Loucy (cell line): ENCODE results near the gene KCNK1.
"Not testable (repeated sequence)": the region's sequence is repeated elsewhere in the genome, so short reads cannot be mapped to it uniquely, and the experiment has no call there.

ENCODE experiments used
- EZH2phosphoT487 ChIP-seq: fragments of 200-600 bp; IDR thresholded peaks from 2 replicates; pipeline ENCODE4 v1.6.1; 2018; ENCODE audit warnings: antibody characterized with exemption, mild to moderate bottlenecking, moderate library complexity, borderline replicate concordance
- TF ChIP-seq, protein P1 (sequence below): fragments of 200-600 bp; sonication (generic); conservative IDR thresholded peaks from 2 replicates; pipeline ENCODE4 v1.5.1; 2014; ENCODE audit warnings: mild to moderate bottlenecking, antibody characterized with exemption, low read length

DNA sequence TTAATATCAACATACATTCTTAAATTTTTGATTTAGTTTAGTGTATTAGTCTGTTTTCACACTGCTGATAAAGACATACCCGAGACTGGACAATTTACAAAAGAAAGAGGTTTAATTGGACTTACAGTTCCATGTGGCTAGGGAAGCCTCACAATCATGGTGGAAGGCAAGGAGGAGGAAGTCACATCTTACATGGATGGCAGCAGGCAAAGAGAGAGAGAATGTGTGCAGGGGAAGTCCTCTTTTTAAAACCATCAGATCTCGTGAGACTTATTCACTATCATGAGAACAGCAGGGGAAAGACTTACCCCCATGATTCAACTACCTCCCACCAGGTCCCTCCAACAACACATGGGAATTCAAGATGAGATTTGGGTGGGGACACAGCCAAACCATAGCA lies 56.5 kb downstream of the KCNK1 start:
- TF ChIP-seq, protein P1, sequence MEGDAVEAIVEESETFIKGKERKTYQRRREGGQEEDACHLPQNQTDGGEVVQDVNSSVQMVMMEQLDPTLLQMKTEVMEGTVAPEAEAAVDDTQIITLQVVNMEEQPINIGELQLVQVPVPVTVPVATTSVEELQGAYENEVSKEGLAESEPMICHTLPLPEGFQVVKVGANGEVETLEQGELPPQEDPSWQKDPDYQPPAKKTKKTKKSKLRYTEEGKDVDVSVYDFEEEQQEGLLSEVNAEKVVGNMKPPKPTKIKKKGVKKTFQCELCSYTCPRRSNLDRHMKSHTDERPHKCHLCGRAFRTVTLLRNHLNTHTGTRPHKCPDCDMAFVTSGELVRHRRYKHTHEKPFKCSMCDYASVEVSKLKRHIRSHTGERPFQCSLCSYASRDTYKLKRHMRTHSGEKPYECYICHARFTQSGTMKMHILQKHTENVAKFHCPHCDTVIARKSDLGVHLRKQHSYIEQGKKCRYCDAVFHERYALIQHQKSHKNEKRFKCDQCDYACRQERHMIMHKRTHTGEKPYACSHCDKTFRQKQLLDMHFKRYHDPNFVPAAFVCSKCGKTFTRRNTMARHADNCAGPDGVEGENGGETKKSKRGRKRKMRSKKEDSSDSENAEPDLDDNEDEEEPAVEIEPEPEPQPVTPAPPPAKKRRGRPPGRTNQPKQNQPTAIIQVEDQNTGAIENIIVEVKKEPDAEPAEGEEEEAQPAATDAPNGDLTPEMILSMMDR, result not testable (repeated sequence)
- not testable (repeated sequence) for TF ChIP-seq EZH2phosphoT487
